ENCODE data around the gene TAF3.

DNA sequence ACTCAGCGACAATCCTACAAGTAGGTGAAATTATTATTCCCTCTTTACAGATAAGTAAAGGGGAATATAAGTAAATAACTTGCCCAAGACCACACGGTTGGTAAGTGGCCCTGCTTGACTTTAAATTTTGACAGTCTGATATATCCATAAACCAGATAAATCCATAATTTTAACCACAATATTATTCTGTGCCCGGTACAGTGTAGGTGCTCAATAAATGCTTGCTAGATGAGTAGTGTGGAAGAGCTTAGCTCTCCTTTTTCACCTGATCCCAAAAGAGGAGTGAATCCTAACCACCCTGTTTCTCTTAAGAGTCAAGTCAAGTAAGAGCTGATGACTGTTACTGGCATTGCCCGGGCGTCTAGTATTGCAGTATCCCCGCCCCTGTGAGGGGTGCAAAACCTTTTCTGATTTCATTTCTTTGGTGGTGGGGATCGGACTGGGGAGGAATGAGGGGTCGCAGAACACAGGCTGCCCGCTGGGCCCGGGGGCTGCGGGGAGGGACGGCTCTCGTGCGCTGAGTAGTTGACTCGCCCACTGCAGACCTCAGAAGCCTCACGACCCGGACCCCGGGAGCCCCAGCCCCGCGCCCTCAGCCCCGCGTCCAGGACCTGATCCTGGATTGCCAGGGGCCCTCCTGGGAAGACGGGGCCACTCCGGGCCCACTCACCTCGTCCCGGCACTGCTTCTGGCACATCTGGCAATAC lies 31.0 kb upstream of the TAF3 start:
- no peak for TF ChIP-seq CTCF (IDR thresholded peaks at IDR 0.05; ENCODE audit: low read length)
- no peak for TF ChIP-seq EZH2 (optimal IDR thresholded peaks at IDR 0.05; ENCODE audit: low read depth, low read length)
- TF ChIP-seq EZH2phosphoT487 (IDR thresholded peaks at IDR 0.05; ENCODE audit: low read length): no peak
